SU-DHL-6 (cell line): ENCODE measurements around the gene PTBP3.

Experiments used
- EZH2phosphoT487 ChIP-seq: fragments of 200-600 bp; sonication (generic), shearing (Covaris generic); conservative IDR thresholded peaks from 2 replicates; pipeline ENCODE4 v1.6.1; 2018; ENCODE audit warnings: mild to moderate bottlenecking, antibody characterized with exemption, low read length, moderate library complexity, mixed read lengths
- TF ChIP-seq, protein P1 (sequence below): fragments of 200-600 bp; sonication (generic); IDR thresholded peaks from one replicate; pipeline ENCODE4 v1.5.1; 2017; ENCODE audit warnings: antibody characterized with exemption, mild to moderate bottlenecking, low read length, moderate library complexity; ENCODE audit not compliant: insufficient read depth, poor library complexity, severe bottlenecking

DNA sequence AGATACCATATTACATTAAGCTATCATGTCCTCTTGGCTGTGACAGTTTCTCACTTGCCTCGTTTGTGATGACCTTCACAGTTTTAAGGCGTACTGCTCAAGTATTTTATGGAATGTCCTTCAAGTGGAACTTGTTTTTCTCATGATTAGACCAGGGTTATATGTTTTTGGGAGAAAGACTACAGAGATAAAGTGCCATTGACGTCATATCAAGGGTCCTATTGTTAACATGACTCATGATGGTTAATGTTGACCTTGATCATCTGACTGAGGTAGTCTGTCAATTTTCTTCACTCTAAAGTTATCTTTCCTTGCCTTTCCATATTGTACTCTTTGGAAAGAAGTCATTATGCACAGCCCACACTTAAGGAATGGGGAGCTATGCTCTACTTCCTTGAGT, 17.8 kb upstream of the PTBP3 start:
- TF ChIP-seq, protein P1, sequence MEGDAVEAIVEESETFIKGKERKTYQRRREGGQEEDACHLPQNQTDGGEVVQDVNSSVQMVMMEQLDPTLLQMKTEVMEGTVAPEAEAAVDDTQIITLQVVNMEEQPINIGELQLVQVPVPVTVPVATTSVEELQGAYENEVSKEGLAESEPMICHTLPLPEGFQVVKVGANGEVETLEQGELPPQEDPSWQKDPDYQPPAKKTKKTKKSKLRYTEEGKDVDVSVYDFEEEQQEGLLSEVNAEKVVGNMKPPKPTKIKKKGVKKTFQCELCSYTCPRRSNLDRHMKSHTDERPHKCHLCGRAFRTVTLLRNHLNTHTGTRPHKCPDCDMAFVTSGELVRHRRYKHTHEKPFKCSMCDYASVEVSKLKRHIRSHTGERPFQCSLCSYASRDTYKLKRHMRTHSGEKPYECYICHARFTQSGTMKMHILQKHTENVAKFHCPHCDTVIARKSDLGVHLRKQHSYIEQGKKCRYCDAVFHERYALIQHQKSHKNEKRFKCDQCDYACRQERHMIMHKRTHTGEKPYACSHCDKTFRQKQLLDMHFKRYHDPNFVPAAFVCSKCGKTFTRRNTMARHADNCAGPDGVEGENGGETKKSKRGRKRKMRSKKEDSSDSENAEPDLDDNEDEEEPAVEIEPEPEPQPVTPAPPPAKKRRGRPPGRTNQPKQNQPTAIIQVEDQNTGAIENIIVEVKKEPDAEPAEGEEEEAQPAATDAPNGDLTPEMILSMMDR: no peak
- TF ChIP-seq EZH2phosphoT487: no peak
